Stomach (tissue), 9 donors: Measurements from ENCODE around the gene CACNA1I. TPM values are rescaled to one million over a fixed set of nuclear protein-coding genes. Genes with fewer than 3 reads are reported as not detected.

ENCODE experiments used
- DNase-seq, 2 donors: peaks; one replicate each; pipeline versions ENCODE4 v3.0.0 to v3.0.0-alpha.2; 2013 to 2019
- H3K27ac ChIP-seq, 5 donors: fragments of 200-600 bp in 4 of 5; sonication (generic) in 4 of 5; one replicate each; pipeline ENCODE4 v1.5.1; 2013 to 2019; ENCODE audit warnings: mild to moderate bottlenecking in 1 of 5, moderate library complexity in 1 of 5
- H3K27me3 ChIP-seq, 3 donors: fragments of 200-600 bp; sonication (generic); one replicate each; pipeline ENCODE4 v1.5.1; 2017 to 2019; ENCODE audit warnings: mixed run types in 1 of 3
- H3K36me3 ChIP-seq, 4 donors: fragments of 200-600 bp; sonication (generic); 1 replicate in 3 of 4; 2 replicates in 1 of 4; pipeline ENCODE4 v1.5.1; 2016 to 2019
- H3K4me1 ChIP-seq, 4 donors: fragments of 200-600 bp; sonication (generic); one replicate each; pipeline ENCODE4 v1.5.1; 2016 to 2019
- H3K4me3 ChIP-seq, 4 donors: fragments of 200-600 bp; sonication (generic) in 3 of 4; one replicate each; pipeline ENCODE4 v1.5.1; 2016 to 2019; ENCODE audit warnings: mild to moderate bottlenecking in 1 of 4
- H3K9me3 ChIP-seq, 4 donors: fragments of 200-600 bp; sonication (generic); one replicate each; pipeline ENCODE4 v1.5.1; 2016 to 2019
- EP300 ChIP-seq: sonication (generic); formaldehyde crosslinking; IDR thresholded peaks from one replicate; pipeline ENCODE4 v1.6.1; 2017; ENCODE audit warnings: antibody characterized with exemption
- POLR2A ChIP-seq, 4 donors: fragments of 450-650 bp; IDR thresholded peaks; one replicate each; pipeline ENCODE4 v1.6.1; 2016; ENCODE audit warnings: antibody characterized with exemption in 4 of 4, control low read depth in 2 of 4, mild to moderate bottlenecking in 1 of 4, moderate library complexity in 1 of 4
- POLR2AphosphoS5 ChIP-seq, 3 donors: sonication (generic); formaldehyde crosslinking; IDR thresholded peaks; one replicate each; pipeline ENCODE4 v1.6.1; 2016; ENCODE audit warnings: antibody characterized with exemption in 3 of 3
- WGBS, 5 donors: extraction: QIAGEN DNeasy Blood & Tissue Kit in 3 of 5; methylation state at CpG; one replicate each; pipeline versions ENCODE4 v1.1.5 to v1.1.7; 2013 to 2018; 5-methylcytosine and 5-hydroxymethylcytosine counted together
- intact Hi-C: fragments of 100-400 bp; cut with DNase I; formaldehyde crosslinking; loops from one replicate; pipeline ENCODE4 v1.15.1; 2023; ENCODE audit warnings: low total_unique reads
- polyA plus RNA-seq, 3 donors: library from polyadenylated mRNA; stranded (reverse); fragments of 200-250 nt; gene quantifications; one replicate each; pipeline ENCODE4 v1.2.3, GENCODE V29; 2013
- total RNA-seq, 5 donors: library from RNA; depleted of rRNA; stranded (reverse); fragments of >200 nt; gene quantifications; one replicate each; pipeline versions ENCODE4 v1.1.0 to v1.2.3, GENCODE V29; 2014 to 2016
- TF ChIP-seq, protein P1 (sequence below), 7 experiments: fragments of 450-650 bp in 4 of 7; fragments of 200-600 bp in 3 of 7; sonication (generic) in 3 of 7; IDR thresholded peaks; one replicate each; pipeline ENCODE4 v1.5.1; 2016 to 2019; ENCODE audit warnings: antibody characterized with exemption in 7 of 7, control low read depth in 2 of 7, mild to moderate bottlenecking in 1 of 7
- donor health status: healthy with polysubstance abuse.
- donor health status: Bipolar disorder and iron deficiency.
- donor health status: healthy.

Gene CACNA1I
- total and polyA plus RNA-seq, 8 donors, result 0.06 to 4.0 (median 0.22) TPM; not detected in 2

DNA sequence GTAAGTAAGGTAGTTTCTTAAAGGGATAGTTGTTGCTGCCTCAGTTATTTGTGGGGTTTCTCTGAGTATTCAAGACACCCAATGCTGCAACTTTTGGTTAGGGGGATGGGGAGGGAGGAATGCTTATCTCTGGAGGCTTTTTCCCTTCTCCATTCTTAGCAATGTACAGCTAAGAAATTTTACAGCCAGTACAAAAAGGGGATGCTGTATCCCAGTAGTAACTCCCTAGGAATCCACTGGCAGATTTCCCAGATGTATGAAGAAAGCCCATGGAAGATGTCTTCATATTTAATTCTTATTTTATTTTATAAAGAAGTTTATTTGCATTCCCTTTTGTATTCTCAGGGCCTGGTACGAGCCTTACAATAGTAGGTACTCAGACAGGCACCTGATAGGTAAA is 168.2 kb downstream of the CACNA1I start:
- WGBS, 5 donors, result 47 to 76% (median 53%) methylated on average over 1 of the region's 1 CpG
- TF ChIP-seq EP300, result no peak
- no peak for TF ChIP-seq POLR2AphosphoS5 (IDR thresholded peaks at IDR 0.05)
- TF ChIP-seq, protein P1, sequence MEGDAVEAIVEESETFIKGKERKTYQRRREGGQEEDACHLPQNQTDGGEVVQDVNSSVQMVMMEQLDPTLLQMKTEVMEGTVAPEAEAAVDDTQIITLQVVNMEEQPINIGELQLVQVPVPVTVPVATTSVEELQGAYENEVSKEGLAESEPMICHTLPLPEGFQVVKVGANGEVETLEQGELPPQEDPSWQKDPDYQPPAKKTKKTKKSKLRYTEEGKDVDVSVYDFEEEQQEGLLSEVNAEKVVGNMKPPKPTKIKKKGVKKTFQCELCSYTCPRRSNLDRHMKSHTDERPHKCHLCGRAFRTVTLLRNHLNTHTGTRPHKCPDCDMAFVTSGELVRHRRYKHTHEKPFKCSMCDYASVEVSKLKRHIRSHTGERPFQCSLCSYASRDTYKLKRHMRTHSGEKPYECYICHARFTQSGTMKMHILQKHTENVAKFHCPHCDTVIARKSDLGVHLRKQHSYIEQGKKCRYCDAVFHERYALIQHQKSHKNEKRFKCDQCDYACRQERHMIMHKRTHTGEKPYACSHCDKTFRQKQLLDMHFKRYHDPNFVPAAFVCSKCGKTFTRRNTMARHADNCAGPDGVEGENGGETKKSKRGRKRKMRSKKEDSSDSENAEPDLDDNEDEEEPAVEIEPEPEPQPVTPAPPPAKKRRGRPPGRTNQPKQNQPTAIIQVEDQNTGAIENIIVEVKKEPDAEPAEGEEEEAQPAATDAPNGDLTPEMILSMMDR (IDR thresholded peaks at IDR 0.05), result no peak
- TF ChIP-seq POLR2A (IDR thresholded peaks at IDR 0.05), result no peak
- intact Hi-C loops, result no loop called here
- peaks cover 0 to 12% (median 5%) of the 10 kb centered on the region in 4 donors for H3K9me3 ChIP-seq
- H3K36me3 ChIP-seq, result no peaks in the 10 kb centered on the region
- H3K4me1 ChIP-seq, result no peaks in the 10 kb centered on the region
- no peak overlapping the region for H3K27ac ChIP-seq
- DNase-seq, result no peak
- peaks cover 0 to 24% (median 4%) of the 10 kb centered on the region in 3 donors for H3K27me3 ChIP-seq
- H3K4me3 ChIP-seq, result no peak overlapping the region

Other genes starting within 250 kb of the CACNA1I start
- 1 to 10 TPM in 4 of 5 donors, under 1 TPM in 1; 0.45 to 9.3 (median 5.2) TPM for gene SYNGR1, start 220.8 kb upstream of the CACNA1I start, total RNA-seq
- 10 to 100 TPM in 1 of 3 donors, 1 to 10 TPM in 2; 7.3 to 18.1 (median 7.8) TPM for gene SYNGR1, start 220.8 kb upstream of the CACNA1I start, polyA plus RNA-seq
- 10 to 100 TPM; 11.9 to 76.8 (median 19.1) TPM for gene TAB1, start 171.0 kb upstream of the CACNA1I start, total RNA-seq
- 10 to 100 TPM; 12.8 to 13.9 (median 13.4) TPM for gene TAB1, start 171.0 kb upstream of the CACNA1I start, polyA plus RNA-seq
- 10 to 100 TPM in 1 of 5 donors, 1 to 10 TPM in 3, under 1 TPM in 1; 0.89 to 12.0 (median 1.8) TPM for gene MGAT3, start 113.7 kb upstream of the CACNA1I start, total RNA-seq
- gene MGAT3, start 113.7 kb upstream of the CACNA1I start, polyA plus RNA-seq, result 1 to 10 TPM; 1.1 to 2.9 (median 1.4) TPM
- gene MIEF1, start 68.5 kb upstream of the CACNA1I start, total RNA-seq, result 10 to 100 TPM; 15.8 to 47.3 (median 20.0) TPM
- gene MIEF1, start 68.5 kb upstream of the CACNA1I start, polyA plus RNA-seq, result 1 to 10 TPM; 5.1 to 9.5 (median 8.8) TPM
- gene ATF4, start 50.2 kb upstream of the CACNA1I start, total RNA-seq, result 100 to 1,000 TPM; 155 to 438 (median 370) TPM
- gene ATF4, start 50.2 kb upstream of the CACNA1I start, polyA plus RNA-seq, result 100 to 1,000 TPM; 592 to 929 (median 872) TPM
- 100 to 1,000 TPM in 2 of 5 donors, 10 to 100 TPM in 3; 36.9 to 684 (median 86.5) TPM for gene RPS19BP1, start 38.0 kb upstream of the CACNA1I start, total RNA-seq
- 100 to 1,000 TPM; 195 to 221 (median 200) TPM for gene RPS19BP1, start 38.0 kb upstream of the CACNA1I start, polyA plus RNA-seq